K562 (cell line): ENCODE data around the gene FBXO17.

Experiments
- ATF2 ChIP-seq: sonication (generic); formaldehyde crosslinking; IDR thresholded peaks from 2 replicates; pipeline ENCODE4 v1.8.1; 2022; ENCODE audit warnings: missing genetic modification reagents
- BDP1 ChIP-seq: IDR thresholded peaks from 3 replicates; pipeline ENCODE4 v1.6.1; 2011; ENCODE audit not compliant: insufficient read length, insufficient read depth
- CBX8 ChIP-seq: fragments of 200-600 bp; sonication (generic); IDR thresholded peaks from 2 replicates; pipeline ENCODE4 v1.6.1; 2012; ENCODE audit warnings: borderline replicate concordance, mixed run types, low read depth, mild to moderate bottlenecking, moderate library complexity, mixed read lengths, low read length, control low read depth, inconsistent platforms; ENCODE audit not compliant: poor library complexity, severe bottlenecking; ENCODE audit errors: extremely low read depth
- EP300 ChIP-seq: IDR thresholded peaks from 2 replicates; pipeline ENCODE4 v1.6.1; 2012; ENCODE audit warnings: low read length, improper control_type of control experiment
- PHF21A ChIP-seq: fragments of 450-650 bp; IDR thresholded peaks from 2 replicates; pipeline ENCODE4 v1.6.1; 2017; ENCODE audit warnings: low read depth, borderline replicate concordance
- POLR2A ChIP-seq: fragments of 450-650 bp; conservative IDR thresholded peaks from 2 replicates; pipeline ENCODE4 v1.6.1; 2016
- REST ChIP-seq, 2 experiments: fragments of 450-650 bp; formaldehyde crosslinking in 1 of 2; IDR thresholded peaks; 2 replicates each; pipeline versions ENCODE4 v1.4.0 to v1.6.1; 2014 to 2020; ENCODE audit warnings: mild to moderate bottlenecking in 2 of 2, borderline replicate concordance in 1 of 2, low read depth in 1 of 2
- SMAD2 ChIP-seq: fragments of 150-350 bp; IDR thresholded peaks from 2 replicates; pipeline ENCODE4 v1.6.1; 2014; ENCODE audit warnings: low read depth, mild to moderate bottlenecking, low read length
- TAF7 ChIP-seq: fragments of 450-650 bp; IDR thresholded peaks from 2 replicates; pipeline ENCODE4 v1.6.1; 2016; ENCODE audit warnings: missing genetic modification characterization, missing compliant biosample characterization
- TSHZ1 ChIP-seq: fragments of 250-450 bp; sonication (Bioruptor Pico); IDR thresholded peaks from 2 replicates; pipeline ENCODE4 v1.4.0; 2020; ENCODE audit warnings: mild to moderate bottlenecking, moderate library complexity
- ZFP1 ChIP-seq: fragments of 450-650 bp; formaldehyde crosslinking; IDR thresholded peaks from 2 replicates; pipeline ENCODE4 v1.4.0; 2020; ENCODE audit warnings: mild to moderate bottlenecking, mixed read lengths
- TF ChIP-seq, protein P1 (sequence below), 3 experiments: IDR thresholded peaks in 2 of 3; conservative IDR thresholded peaks in 1 of 3; 2 replicates each; pipeline ENCODE4 v1.5.1; 2011 to 2012; ENCODE audit warnings: low read length in 3 of 3, mild to moderate bottlenecking in 3 of 3, control low read depth in 2 of 3, improper control_type of control experiment in 1 of 3, inconsistent platforms in 1 of 3, low read depth in 1 of 3, mixed read lengths in 1 of 3, moderate library complexity in 1 of 3; ENCODE audit not compliant: insufficient read depth in 2 of 3

- TF ChIP-seq POLR2A (no peak), EP300 (no peak), TAF7 (tag) (no peak), REST (IDR thresholded peaks at IDR 0.05; ENCODE audit: borderline replicate concordance) (no peak), REST (CRISPR knock-in tag; IDR thresholded peaks at IDR 0.05; ENCODE audit: low read depth) (no peak), BDP1 (no peak), CBX8 (no peak), SMAD2 (no peak), ZFP1 (no peak), ATF2 (CRISPR knock-in tag) (no peak), PHF21A (no peak), TSHZ1 (CRISPR knock-in tag) (no peak)
- TF ChIP-seq, protein P1, sequence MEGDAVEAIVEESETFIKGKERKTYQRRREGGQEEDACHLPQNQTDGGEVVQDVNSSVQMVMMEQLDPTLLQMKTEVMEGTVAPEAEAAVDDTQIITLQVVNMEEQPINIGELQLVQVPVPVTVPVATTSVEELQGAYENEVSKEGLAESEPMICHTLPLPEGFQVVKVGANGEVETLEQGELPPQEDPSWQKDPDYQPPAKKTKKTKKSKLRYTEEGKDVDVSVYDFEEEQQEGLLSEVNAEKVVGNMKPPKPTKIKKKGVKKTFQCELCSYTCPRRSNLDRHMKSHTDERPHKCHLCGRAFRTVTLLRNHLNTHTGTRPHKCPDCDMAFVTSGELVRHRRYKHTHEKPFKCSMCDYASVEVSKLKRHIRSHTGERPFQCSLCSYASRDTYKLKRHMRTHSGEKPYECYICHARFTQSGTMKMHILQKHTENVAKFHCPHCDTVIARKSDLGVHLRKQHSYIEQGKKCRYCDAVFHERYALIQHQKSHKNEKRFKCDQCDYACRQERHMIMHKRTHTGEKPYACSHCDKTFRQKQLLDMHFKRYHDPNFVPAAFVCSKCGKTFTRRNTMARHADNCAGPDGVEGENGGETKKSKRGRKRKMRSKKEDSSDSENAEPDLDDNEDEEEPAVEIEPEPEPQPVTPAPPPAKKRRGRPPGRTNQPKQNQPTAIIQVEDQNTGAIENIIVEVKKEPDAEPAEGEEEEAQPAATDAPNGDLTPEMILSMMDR (IDR thresholded peaks at IDR 0.05 in 2 of 3, conservative IDR thresholded peaks at IDR 0.05 in 1 of 3; ENCODE audit: insufficient read depth in 2 of 3, low read depth in 1 of 3, low read length in 3 of 3): no peak
Observed at GRCh38 chr19:38989066-38989605, 13.6 kb upstream of the FBXO17 start.
